Measurements from ENCODE around the gene GPANK1. TPM values are rescaled to one million over a fixed set of nuclear protein-coding genes. Genes with fewer than 3 reads are reported as not detected.
"Not testable (repeated sequence)": the region's sequence is repeated elsewhere in the genome, so short reads cannot be mapped to it uniquely, and the experiment has no call there.

The GPANK1 gene
- total and polyA plus RNA-seq, 10 donors = 12.4 to 21.3 (median 17.4) TPM

DNA sequence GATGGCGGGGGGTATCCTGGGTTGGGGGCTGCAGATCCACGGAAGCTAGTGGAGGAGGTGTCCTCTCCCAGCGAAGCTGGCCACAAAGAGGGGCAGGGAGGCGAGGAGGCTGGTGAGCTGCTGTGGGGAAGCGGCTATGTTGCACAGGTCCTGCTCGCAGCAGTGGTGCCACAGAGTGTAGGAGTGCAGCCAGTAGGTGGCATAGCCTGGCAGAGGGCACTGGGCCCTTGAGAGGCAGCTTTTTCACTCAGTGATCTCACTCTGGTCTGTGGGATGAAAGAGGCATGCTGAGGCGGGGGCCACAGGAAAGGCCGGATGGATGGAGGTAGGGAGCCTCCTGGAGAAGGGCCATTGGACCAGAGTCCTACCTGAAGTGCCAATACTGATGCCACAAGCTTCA, 47.5 kb upstream of the GPANK1 start:
- Histone ChIP-seq H3K36me3 (no peaks in the 10 kb centered on the region), H3K9me3 (no peaks in the 10 kb centered on the region), H3K27me3 (replicated peaks in 1 of 7) (no peaks in the 10 kb centered on the region), H3K4me3 (no peak overlapping the region), H3K27ac (no peak overlapping the region), H3K4me1 (peaks cover 0 to 20% (median 8%) of the 10 kb centered on the region in 6 donors)
- DNase-seq = no peak
- intact Hi-C loops (cut with DNase I; ENCODE audit: low total_unique reads) = no loop called here
- TF ChIP-seq POLR2A (IDR thresholded peaks at IDR 0.05) (no peak), CTCF (IDR thresholded peaks at IDR 0.05 in 8 of 11, conservative IDR thresholded peaks at IDR 0.05 in 3 of 11) (peak in 4 of 11 experiments; percentile 13 to 39 (median 25))
- WGBS, 5 donors = 61 to 79% (median 67%) methylated on average over 8 of the region's 8 CpGs

GRCh38 chr6:31711233-31711632, 46.4 kb upstream of the GPANK1 start:
- Histone ChIP-seq H3K36me3 (no peaks in the 10 kb centered on the region), H3K4me3 (no peak overlapping the region), H3K4me1 (peaks cover 0 to 20% (median 8%) of the 10 kb centered on the region in 6 donors), H3K27ac (peak overlapping the region in 1 of 8 donors; percentile 9), H3K27me3 (replicated peaks in 1 of 7) (no peaks in the 10 kb centered on the region), H3K9me3 (no peaks in the 10 kb centered on the region)
- intact Hi-C loops (cut with DNase I; ENCODE audit: low total_unique reads) = no loop called here
- WGBS, 5 donors = 22 to 37% (median 29%) methylated on average over 8 of the region's 8 CpGs
- DNase-seq = no peak
- TF ChIP-seq POLR2AphosphoS5 (IDR thresholded peaks at IDR 0.05) = no peak
- TF ChIP-seq POLR2A (IDR thresholded peaks at IDR 0.05) = no peak
- TF ChIP-seq CTCF (IDR thresholded peaks at IDR 0.05 in 8 of 11, conservative IDR thresholded peaks at IDR 0.05 in 3 of 11) = no peak

DNA sequence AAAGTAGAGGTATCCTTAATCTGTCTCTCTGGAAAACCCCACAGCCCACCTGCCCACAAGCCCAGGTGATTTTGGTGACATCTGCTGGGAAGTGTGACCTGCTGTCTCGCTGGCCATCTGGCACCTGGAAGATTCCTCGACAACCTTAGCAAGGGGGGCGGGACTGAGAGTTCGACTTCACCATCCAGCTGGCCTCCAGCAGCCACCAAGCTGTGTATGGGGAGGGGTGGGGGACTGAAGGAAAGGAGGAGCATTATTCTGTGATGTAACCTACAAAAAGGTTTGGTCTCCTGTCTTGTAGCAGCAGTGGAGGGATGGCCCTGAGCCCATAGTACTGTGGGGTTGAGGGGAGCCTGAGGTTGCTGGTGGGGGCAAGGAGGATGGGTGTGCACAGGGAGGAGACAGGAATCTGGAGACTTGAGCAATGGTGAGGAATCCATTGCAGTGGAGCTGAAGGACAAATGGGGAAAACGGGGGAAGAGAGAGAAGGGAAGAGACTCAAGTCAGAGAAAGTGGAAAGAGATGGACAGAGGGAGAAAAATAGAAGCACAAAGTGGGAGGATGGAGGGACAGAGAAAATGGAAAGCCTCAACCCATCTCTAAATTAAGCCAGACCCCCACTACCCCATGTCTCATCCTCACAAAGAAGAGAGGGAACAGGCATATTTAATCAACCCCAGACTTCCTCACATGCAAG, 45.9 kb upstream of the GPANK1 start:
- TF ChIP-seq POLR2A (IDR thresholded peaks at IDR 0.05) (no peak), CTCF (IDR thresholded peaks at IDR 0.05 in 8 of 11, conservative IDR thresholded peaks at IDR 0.05 in 3 of 11) (no peak), POLR2AphosphoS5 (IDR thresholded peaks at IDR 0.05) (no peak)
- no peak for DNase-seq
- WGBS, 5 donors = 66 to 82% (median 69%) methylated on average over 5 of the region's 5 CpGs
- Histone ChIP-seq H3K4me1 (peaks cover 0 to 20% (median 8%) of the 10 kb centered on the region in 6 donors), H3K36me3 (no peaks in the 10 kb centered on the region), H3K9me3 (no peaks in the 10 kb centered on the region), H3K27ac (peak overlapping the region in 1 of 8 donors; percentile 9), H3K4me3 (no peak overlapping the region), H3K27me3 (replicated peaks in 1 of 7) (no peaks in the 10 kb centered on the region)
- intact Hi-C loops (cut with DNase I; ENCODE audit: low total_unique reads) = no loop called here

DNA sequence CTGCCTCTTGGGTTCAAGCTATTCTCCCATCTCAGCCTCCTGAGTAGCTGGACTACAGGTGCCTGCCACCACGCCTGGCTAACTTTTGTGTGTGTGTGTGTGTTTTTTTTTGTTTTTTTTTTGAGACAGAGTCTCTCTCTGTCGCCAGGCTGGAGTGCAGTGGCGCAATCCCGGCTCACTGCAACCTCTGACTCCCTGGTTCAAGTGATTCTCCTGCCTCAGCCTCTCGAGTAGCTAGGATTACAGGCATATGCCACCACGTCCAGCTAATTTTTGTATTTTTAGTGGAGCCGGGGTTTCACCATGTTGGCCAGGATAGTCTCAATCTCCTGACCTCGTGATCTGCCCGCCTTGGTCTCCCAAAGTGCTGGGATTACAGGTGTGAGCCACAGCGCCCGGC, 44.4 kb upstream of the GPANK1 start:
- H3K27ac ChIP-seq; H3K27me3 ChIP-seq (replicated peaks in 1 of 7); intact Hi-C loops (cut with DNase I; ENCODE audit: low total_unique reads); H3K4me3 ChIP-seq; DNase-seq; H3K9me3 ChIP-seq; H3K36me3 ChIP-seq: not testable (repeated sequence)
- WGBS, 5 donors = 82 to 92% (median 85%) methylated on average over 11 of the region's 11 CpGs
- H3K4me1 ChIP-seq = peaks cover 0 to 21% (median 8%) of the 10 kb centered on the region in 6 donors

Data from spleen (tissue), 11 donors.